ENCODE measurements around the gene CREB5. TPM values are rescaled to one million over a fixed set of nuclear protein-coding genes. Genes with fewer than 3 reads are reported as not detected.

CREB5 gene
- total and polyA plus RNA-seq, 2 of the 8 experiments (the other 6 are each of a cell fraction or from before 2014, with no cell fraction given) = 2.4 to 2.7 TPM

- no peak for TF ChIP-seq SP1 (IDR thresholded peaks at IDR 0.05; ENCODE audit: low read depth, low read length)
- TF ChIP-seq HDAC6 (IDR thresholded peaks at IDR 0.05; ENCODE audit: low read depth, low read length) = no peak
- TF ChIP-seq SIX5 (IDR thresholded peaks at IDR 0.05; ENCODE audit: low read depth, low read length) = no peak
- no peak for TF ChIP-seq RFX5 (IDR thresholded peaks at IDR 0.05; ENCODE audit: borderline replicate concordance, low read depth, low read length)
- no peak for TF ChIP-seq BACH1 (IDR thresholded peaks at IDR 0.05; ENCODE audit: low read length)
- TF ChIP-seq EGR1 (IDR thresholded peaks at IDR 0.05; ENCODE audit: borderline replicate concordance, low read depth, low read length) = no peak
- no peak for TF ChIP-seq CHD2 (IDR thresholded peaks at IDR 0.05; ENCODE audit: low read length)
- TF ChIP-seq RAD21 (IDR thresholded peaks at IDR 0.05 in 1 of 2, conservative IDR thresholded peaks at IDR 0.05 in 1 of 2; ENCODE audit: low read depth in 2 of 2, low read length in 2 of 2) = no peak
- no peak for TF ChIP-seq NANOG (IDR thresholded peaks at IDR 0.05; ENCODE audit: insufficient read depth, low read depth, low read length, poor library complexity, severe bottlenecking)
Measured at GRCh38 chr7:28703037-28703765, 290.9 kb downstream of the CREB5 start (continued).
